ENCODE data around the gene STAT5B.
A peak's percentile ranks its signal among the peaks of the same experiment; 100 is the strongest.

STAT5B gene

GRCh38 chr17:42286411-42287221 lies 10.4 kb upstream of the STAT5B start:
- DNase-seq, result no peak

- no peak for DNase-seq
These were observed 9.3 kb upstream of the STAT5B start for GRCh38 chr17:42285346-42286050.

- no peak for DNase-seq
These were observed 8.4 kb upstream of the STAT5B start for GRCh38 chr17:42284566-42284965.

- DNase-seq, result no peak
These were observed 7.8 kb upstream of the STAT5B start for GRCh38 chr17:42284024-42284369.

DNA sequence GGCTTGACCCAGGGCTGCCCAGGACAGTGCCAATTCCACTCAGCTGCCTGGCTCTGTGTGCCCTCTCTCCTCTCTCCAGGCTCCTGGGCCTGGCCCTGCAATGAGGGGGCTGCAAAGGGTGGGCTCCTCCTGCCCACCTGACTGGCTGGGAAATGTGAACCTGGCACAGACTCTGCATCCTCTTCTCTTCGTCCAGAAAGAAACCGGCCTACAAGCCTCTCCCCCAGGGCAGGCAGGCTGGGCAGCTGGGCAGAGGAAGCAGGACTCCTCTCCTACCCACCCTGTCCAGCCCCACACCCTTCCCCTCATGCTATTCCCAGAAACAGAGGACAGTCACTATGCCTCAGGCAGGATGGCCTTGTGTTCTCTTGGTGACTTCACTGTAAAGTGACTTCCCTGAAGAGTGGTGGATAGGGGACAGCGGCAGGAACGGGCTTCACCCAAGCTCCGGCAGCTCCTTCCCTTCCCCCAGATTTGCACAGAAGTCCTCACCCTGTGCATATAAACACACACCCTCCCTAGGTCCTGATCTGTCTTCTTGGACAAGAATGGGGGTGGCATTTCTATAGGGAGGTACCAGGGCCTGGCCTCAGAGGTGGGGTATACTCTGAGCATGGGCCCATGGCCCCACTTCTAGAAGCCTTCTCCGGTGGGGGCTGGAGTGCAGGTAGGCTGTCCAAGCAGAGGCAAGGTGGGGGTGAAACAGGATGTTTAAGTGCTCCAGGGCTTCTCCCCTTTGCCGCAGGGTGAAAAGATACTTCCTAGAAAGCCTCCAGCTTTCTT lies 7.2 kb upstream of the STAT5B start:
- DNase-seq, result no peak

GRCh38 chr17:42282478-42283080 lies 6.4 kb upstream of the STAT5B start:
- no peak for DNase-seq

DNA sequence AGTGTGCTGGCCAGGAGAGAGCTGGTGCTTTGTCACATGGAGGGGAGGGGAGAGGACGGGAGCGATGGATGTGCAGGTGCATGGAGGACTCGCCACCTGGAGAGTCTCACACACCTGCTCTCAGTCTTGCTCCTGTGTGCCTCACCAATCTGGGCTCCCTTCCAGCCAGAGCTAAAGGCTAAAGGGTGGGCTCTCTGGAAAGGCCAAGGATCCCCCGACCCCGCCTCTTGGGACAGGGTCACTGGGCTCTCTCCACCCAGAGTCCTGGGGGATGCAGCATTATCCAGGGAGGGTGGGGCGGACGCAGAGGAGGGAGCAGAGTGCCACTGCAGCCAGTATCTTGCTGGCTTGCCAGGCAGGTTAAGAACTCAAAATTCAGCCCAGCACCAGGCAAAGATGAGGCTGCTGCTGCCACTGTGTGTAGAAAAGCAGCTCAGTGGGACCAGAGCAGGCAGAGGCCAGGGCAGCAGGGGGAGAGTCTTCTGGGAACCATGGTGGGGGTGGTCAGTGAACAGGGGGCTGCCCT lies 5.4 kb upstream of the STAT5B start:
- no peak for DNase-seq

- DNase-seq, result no peak
These were observed 3.8 kb upstream of the STAT5B start for GRCh38 chr17:42279776-42280630.

DNA sequence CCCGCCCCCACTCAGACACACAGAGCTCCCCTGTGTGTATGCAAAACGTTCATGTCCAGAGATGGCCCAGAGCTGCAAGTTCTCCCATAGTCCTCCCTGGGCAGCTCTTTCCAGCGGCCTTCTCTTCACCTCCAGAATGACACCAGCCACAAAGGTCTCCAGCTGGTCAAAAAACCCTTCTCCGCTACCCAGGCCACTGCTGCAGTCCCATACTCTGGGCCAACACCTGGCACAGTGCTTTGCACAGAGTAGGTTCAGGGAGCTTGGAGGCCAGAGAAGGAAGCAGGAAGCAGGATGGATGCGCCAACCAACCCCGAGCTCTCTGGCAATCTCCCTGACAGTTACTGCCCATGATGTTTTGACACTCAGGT lies 1.1 kb upstream of the STAT5B start:
- DNase-seq, result no peak

DNA sequence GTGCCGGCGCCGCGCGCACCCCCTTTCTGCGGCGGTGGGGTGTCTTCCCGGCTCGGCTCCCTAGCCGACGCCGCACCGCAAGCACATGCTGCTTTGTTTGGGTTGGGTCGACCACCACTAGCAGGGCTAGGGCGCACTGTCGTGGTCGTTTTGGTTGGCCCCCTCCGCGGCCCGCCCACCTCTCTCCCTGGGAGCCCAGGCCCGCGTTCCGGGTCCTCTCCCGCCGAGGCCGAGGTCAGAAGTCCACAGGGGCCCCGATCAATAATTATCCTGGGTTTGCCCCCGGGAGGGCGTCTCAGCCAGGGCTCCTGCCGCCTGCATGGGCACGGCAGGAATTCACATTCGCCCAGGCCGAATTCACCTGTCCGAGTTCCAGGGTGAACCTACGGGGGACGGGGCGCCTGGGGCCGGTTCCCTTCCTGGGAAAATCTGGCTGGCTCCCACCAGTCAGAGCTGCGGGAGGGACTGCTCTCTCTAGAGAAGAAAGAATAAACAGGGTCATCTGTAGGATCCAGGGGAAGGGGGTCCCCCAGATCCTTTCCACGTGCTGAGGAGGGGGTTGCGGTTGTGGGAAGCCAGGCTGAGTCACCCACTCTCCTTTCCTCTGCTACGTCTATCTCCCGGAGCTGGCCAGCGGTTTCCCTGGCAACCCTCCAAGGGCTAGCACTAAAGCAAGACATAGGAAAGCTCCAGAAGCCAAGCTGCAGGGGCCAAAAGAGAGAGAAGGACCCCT lies 584 bp upstream of the STAT5B start:
- peak in 29 of 58 donors; percentile 15 to 90 (median 35) for DNase-seq

- peak in 8 of 58 donors; percentile 14 to 57 (median 50) for DNase-seq
These were observed 448 bp downstream of the STAT5B start for GRCh38 chr17:42275527-42276358.

DNA sequence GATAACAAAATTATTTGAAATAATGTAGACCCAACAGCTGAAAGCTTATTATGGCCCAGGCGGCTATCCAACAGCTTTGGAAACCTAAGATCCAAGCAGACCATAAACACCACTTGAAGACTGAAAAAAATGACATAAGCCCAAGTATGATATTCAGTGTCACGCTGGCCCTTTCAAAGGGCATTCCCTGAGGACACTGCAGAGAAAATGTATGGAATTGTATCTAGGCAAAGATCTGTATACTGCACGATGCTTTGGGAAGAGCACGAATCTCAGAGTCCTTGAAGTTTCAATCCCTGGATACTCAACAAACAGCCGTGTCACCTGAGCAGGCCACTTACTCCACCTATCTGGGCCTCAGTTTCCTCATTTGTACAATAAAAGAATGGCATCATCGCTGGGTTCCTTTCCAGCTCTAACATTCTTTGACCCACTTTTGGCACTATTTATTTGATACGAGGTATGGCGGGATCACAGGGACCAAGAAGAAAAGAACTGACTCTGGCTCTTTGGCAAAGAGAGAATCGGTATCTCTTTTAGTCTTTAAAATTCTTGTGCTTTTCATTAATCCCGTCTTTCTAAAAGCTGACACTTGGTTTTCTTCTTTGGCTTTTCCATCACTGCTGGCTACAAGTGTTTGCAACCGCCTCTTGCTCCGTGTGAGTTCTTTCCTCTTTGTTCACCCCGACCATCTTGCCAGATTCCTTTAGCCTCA lies 1.2 kb downstream of the STAT5B start:
- DNase-seq, result peak in 1 of 58 donors; percentile 18

DNA sequence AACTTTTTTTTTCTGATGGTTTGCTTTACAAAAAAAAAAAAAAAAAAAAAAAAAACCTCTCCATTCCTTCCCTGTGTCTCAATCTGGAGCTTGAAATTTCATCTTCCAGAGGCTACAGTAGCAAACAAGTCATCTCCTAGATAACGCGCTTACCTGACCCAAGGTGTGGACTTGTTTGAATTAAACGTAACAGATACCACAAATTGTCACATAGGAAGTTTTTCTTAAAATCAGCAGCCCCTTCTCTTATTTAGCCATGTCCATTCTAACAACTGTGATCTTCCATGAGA lies 2.0 kb downstream of the STAT5B start:
- no peak for DNase-seq

DNA sequence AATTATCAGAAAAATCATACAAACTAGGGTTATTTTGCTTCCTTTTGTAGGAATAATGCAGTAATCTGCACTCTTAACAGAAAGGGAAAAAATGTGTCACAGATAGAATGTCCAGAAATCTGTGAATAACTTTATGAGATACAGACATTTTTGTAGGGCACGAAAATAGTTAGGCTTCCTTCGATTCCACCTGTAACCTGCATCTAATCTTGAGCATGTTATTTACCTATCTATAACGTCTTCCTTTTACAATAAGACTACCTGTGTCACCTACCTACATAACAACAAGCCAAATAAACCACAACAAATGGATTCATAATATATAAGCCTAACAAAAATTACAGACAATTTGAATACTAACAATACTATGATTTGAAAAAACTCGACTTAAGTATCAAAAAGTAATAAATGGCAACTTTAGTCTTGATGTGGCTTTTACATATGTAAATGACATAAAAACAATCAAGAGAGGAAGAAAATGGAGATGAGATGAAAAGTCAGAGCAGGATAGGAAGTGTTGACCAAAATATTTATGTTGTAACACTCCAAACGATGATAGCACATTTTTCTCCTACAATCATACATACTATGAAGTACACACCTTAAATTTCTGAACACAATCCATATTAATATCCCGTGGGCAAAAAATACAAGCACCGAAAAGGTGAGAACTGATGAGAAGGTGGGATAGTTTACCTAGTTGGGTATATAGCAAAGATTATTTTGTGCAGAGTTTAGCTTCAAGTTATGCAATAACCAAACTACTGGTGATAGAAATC lies 2.5 kb downstream of the STAT5B start:
- no peak for DNase-seq

DNA sequence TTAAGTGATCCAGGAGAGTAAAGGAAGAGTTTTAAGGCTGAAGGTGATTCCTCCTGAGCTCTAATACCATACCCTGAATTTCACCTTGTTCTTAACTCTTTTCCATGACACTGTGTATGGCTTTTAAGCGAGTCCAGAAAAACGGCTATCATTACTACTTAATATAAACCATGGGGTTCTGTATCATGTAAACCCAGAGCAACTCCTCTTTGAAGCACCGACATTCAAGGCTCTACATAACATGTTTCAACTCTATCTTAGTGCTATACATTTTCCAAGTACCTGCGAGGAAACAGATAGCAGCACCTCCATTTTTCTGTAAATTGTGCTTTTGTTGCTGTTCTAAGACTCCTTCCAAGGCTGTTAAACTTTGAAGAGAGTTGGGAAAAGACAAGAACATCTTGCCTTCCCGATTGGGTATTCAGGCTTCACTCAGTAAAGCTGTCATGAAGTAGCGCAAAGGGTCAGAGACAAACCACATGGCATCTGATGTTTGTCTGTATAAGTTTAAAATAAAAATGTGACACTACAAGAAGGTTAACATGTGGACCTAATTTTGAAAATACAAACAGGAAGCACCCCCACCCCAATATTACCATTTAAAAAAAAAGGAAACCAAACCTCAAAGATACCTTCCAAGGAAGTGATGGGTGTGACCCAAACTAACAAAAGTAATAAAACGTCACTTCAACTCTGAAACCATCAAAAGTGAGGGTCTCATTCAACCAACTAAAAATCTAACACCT lies 3.9 kb downstream of the STAT5B start:
- no peak for DNase-seq

DNA sequence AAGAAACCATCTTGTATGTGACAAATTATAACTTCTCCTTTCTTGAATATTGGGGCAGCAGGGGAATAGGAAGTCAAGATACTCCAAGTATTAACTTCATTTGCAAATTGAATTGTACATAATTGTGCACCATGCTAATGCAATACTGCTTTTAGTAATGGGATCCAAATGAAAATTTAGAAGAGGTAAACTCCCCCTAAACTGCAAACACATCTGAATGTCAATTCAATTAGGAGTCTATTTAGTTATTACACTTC lies 4.5 kb downstream of the STAT5B start:
- DNase-seq, result no peak

Measured in anterior cingulate cortex (tissue), 58 donors.